SU-DHL-6 (cell line): ENCODE measurements around the gene KRTAP10-4.

Experiments
- EZH2phosphoT487 ChIP-seq: fragments of 200-600 bp; sonication (generic), shearing (Covaris generic); conservative IDR thresholded peaks from 2 replicates; pipeline ENCODE4 v1.6.1; 2018; ENCODE audit warnings: mild to moderate bottlenecking, antibody characterized with exemption, low read length, moderate library complexity, mixed read lengths
- TF ChIP-seq, protein P1 (sequence below): fragments of 200-600 bp; sonication (generic); IDR thresholded peaks from one replicate; pipeline ENCODE4 v1.5.1; 2017; ENCODE audit warnings: antibody characterized with exemption, mild to moderate bottlenecking, low read length, moderate library complexity; ENCODE audit not compliant: insufficient read depth, poor library complexity, severe bottlenecking

DNA sequence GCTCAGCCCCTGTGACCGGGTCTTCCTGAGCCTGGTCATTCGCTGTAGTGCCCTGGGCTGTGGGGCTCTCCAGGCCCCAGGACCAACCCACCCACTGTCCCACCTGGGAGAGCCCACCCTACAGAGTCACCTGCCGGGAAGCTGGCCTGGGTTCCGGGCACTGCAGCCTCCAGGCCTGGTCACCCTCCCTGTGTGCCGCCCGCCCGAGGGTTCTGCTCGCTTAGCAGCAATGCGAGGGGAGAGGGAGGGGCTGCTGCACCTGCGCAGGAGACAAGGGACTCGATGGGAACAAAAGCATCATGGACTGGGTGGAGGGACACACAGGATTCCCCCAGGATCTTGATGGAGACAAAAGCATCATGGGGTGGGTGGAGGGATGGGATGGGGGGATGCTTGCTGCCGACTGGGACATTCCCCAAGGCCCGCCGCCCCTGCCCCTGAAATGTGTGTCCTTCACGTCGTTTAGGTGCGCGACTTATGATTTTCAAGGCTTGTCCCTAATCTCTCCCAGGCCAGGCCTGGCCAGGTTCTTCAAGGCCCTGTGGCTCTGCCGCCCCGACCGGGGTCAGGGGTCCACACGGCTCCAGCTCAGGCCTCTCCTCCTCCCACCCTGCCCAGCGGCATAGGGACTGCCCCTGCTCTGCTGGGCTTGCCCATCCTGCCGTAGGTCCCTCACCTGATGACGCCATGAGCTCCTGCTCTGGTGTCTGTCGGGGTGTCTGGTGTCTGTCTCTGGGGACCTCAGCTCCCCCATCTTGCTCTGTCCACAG is 40.0 kb downstream of the KRTAP10-4 start:
- TF ChIP-seq, protein P1, sequence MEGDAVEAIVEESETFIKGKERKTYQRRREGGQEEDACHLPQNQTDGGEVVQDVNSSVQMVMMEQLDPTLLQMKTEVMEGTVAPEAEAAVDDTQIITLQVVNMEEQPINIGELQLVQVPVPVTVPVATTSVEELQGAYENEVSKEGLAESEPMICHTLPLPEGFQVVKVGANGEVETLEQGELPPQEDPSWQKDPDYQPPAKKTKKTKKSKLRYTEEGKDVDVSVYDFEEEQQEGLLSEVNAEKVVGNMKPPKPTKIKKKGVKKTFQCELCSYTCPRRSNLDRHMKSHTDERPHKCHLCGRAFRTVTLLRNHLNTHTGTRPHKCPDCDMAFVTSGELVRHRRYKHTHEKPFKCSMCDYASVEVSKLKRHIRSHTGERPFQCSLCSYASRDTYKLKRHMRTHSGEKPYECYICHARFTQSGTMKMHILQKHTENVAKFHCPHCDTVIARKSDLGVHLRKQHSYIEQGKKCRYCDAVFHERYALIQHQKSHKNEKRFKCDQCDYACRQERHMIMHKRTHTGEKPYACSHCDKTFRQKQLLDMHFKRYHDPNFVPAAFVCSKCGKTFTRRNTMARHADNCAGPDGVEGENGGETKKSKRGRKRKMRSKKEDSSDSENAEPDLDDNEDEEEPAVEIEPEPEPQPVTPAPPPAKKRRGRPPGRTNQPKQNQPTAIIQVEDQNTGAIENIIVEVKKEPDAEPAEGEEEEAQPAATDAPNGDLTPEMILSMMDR, result no peak
- TF ChIP-seq EZH2phosphoT487, result no peak
